ENCODE results near the gene CLSTN1. TPM values are rescaled to one million over a fixed set of nuclear protein-coding genes. Genes with fewer than 3 reads are reported as not detected.

The CLSTN1 gene
- 10 to 100 TPM; 45.8 to 55.4 TPM for polyA plus RNA-seq

DNA sequence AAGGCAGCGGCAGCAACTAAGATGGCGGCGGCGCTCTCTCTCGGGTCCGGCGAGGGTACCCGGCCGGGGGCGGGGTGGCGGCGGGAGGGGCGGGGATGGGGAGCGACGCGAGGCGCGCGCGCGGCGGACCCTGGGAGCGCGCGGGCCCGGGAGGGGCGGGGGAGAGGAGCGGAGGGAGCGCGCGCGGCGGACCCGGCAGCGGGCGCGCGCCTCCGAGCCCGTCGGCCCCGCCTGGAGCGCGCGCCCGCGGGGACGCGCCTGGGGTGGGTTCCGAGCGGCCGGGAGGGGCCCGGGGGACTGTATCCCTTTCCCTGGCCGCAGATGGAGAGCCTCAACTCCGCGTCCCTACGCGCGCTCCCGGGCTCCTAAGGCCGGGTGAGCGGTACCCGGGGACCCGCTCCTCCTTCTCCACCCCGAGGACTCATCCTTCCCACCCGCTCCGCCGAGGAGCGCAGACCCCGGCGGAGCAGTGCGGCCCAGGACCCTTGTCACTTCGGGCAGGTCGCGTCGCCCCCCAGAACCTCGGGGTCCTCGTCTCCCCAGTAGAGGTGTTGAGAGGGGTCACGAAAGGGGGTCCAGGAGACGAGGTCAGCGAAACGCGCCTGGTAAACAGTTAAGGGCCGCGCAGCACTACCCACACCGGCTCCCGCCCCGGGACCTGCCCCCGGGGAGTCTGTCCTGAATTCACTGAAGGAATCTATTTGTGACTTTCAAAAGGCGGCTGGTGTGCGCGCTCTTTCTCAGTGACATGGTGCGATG is at the start of gene CLSTN1:
Gene CLSTN1 (minus strand): TSS at position 23 of the 759 bp plus-strand sequence. CDS start 232 bp downstream, outside the sequence.
- H3K9me3 ChIP-seq (ENCODE audit: control insufficient read depth in 2 of 2, insufficient read depth in 1 of 2, low read depth in 1 of 2, low read length in 1 of 2) = no peaks in the 10 kb centered on the region
- H3K27me3 ChIP-seq (ENCODE audit: control insufficient read depth in 1 of 2, insufficient read depth in 2 of 2, low read length in 2 of 2) = no peaks in the 10 kb centered on the region
- 1 to 2% methylated on average over 49 to 93 of the region's 93 CpGs for WGBS, 2 donors
- H3K36me3 ChIP-seq (ENCODE audit: control insufficient read depth in 2 of 2, insufficient read depth in 2 of 2, low read length in 1 of 2) = no peaks in the 10 kb centered on the region
- H3K4me1 ChIP-seq (ENCODE audit: control insufficient read depth in 2 of 2, insufficient read depth in 2 of 2, low read length in 1 of 2) = peaks cover 2 to 13% of the 10 kb centered on the region in 2 donors
- peak within 1 kb of the TSS; percentile 94 to 95 for H3K27ac ChIP-seq (ENCODE audit: low read depth in 2 of 2, low read length in 1 of 2)
- H3K4me3 ChIP-seq (ENCODE audit: low read depth in 1 of 2, low read length in 2 of 2) = peak within 1 kb of the TSS; percentile 91 to 96

DNA sequence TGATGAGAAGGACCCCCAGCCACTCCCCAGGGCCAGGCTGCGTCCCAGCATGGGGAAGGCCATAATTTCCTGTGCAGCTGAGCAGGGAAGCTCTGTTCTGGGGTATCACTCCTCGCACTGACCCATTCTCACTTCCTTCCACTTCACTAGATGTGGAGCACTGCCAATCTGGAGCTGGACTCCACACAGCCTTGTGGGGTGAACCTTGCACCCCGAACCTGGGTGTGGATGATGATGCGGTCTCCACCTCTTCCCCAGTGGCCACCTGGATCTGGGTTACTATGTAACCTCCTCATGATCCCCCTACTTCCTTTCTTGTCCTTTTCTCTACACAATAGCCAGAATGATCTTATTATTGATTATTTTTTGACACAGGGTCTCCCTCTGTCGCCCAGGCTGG is 49.6 kb upstream of the CLSTN1 start:
- Histone ChIP-seq H3K36me3 (ENCODE audit: control insufficient read depth in 2 of 2, insufficient read depth in 2 of 2, low read length in 1 of 2) (peaks cover 3 to 14% of the 10 kb centered on the region in 2 donors), H3K4me3 (ENCODE audit: low read depth in 1 of 2, low read length in 2 of 2) (no peak overlapping the region), H3K27me3 (ENCODE audit: control insufficient read depth in 1 of 2, insufficient read depth in 2 of 2, low read length in 2 of 2) (no peaks in the 10 kb centered on the region), H3K27ac (ENCODE audit: low read depth in 2 of 2, low read length in 1 of 2) (peak overlapping the region; percentile 48 to 69), H3K4me1 (ENCODE audit: control insufficient read depth in 2 of 2, insufficient read depth in 2 of 2, low read length in 1 of 2) (peaks cover 0 to 20% of the 10 kb centered on the region in 2 donors), H3K9me3 (ENCODE audit: control insufficient read depth in 2 of 2, insufficient read depth in 1 of 2, low read depth in 1 of 2, low read length in 1 of 2) (no peaks in the 10 kb centered on the region)
- WGBS, 2 donors = 89 to 90% methylated on average over 5 of the region's 5 CpGs

DNA sequence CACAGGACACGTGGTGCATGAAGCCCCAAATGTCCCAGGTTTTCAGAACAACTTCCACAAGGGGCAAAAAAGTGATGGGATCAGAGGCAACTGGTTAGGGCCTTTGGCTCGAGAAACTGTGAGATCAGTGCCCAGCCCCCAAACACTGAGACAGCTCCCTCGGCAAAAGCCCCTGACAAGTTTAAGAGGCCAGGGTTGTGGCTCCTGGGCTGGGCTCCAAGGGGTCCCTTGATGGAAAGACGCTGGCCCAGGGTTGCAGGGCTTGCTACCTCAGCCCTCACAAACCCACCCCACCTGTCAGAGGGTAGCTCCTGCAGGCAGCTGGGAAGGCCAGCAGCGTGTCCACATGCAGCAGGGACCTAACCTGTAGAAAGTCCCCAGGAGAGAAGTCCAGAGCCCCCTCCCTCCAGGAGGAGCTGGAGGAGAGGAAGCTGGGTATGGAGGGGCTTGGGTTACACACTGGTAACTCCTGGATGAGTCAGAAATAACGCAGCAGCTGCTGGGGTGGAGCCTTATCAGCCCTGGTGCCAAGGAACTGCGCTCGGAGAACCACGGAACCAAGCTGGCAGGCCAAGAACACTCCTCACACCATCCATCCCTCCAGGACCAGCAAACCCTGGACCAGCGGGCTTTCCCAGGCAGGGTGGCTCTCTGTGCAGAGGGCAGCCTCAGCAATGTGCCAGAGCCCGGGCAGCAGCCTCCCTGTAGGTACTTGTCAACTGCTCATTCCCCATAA is 48.8 kb upstream of the CLSTN1 start:
- WGBS, 2 donors = 57 to 70% methylated on average over 11 of the region's 11 CpGs
- Histone ChIP-seq H3K36me3 (ENCODE audit: control insufficient read depth in 2 of 2, insufficient read depth in 2 of 2, low read length in 1 of 2) (peaks cover 7 to 16% of the 10 kb centered on the region in 2 donors), H3K27ac (ENCODE audit: low read depth in 2 of 2, low read length in 1 of 2) (peak overlapping the region; percentile 48 to 69), H3K9me3 (ENCODE audit: control insufficient read depth in 2 of 2, insufficient read depth in 1 of 2, low read depth in 1 of 2, low read length in 1 of 2) (no peaks in the 10 kb centered on the region), H3K4me3 (ENCODE audit: low read depth in 1 of 2, low read length in 2 of 2) (no peak overlapping the region), H3K27me3 (ENCODE audit: control insufficient read depth in 1 of 2, insufficient read depth in 2 of 2, low read length in 2 of 2) (no peaks in the 10 kb centered on the region), H3K4me1 (ENCODE audit: control insufficient read depth in 2 of 2, insufficient read depth in 2 of 2, low read length in 1 of 2) (peaks cover 0 to 18% of the 10 kb centered on the region in 2 donors)

DNA sequence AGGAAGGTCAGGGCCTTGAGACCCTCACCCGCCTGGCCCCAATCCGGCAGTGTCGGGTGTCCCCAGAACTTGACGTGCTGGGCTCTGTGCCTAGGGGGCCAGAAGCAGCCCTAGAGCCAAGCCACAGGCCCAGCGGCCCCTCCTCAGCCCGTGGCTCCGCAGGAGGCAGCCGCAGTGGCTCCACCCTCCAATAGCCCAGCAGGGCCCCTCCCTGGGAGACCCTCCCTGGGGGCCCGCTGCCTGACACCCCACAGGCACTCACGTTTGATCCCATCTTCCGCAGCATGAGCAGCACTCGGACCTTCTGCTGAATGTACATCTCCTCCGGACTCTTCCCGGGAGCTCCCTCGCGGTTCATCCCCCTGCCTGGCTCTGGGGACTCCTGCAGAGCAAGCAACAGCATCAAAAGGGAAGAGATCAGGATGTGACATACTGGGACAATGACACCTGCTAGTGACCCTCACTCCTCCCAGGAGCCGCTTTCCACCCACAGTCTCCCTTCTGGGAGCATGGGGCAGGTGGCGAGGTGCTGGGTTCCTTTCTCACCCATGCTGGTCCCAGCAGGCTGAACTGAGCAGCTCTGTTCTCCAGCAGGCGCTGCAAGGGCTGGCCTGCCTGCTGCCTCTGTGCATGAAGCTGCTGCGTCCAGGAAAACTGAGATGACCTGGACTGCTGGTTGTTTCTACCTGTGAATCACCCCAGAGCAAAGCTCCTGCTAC is 48.1 kb upstream of the CLSTN1 start:
- Histone ChIP-seq H3K36me3 (ENCODE audit: control insufficient read depth in 2 of 2, insufficient read depth in 2 of 2, low read length in 1 of 2) (peaks cover 7 to 21% of the 10 kb centered on the region in 2 donors), H3K9me3 (ENCODE audit: control insufficient read depth in 2 of 2, insufficient read depth in 1 of 2, low read depth in 1 of 2, low read length in 1 of 2) (no peaks in the 10 kb centered on the region), H3K27me3 (ENCODE audit: control insufficient read depth in 1 of 2, insufficient read depth in 2 of 2, low read length in 2 of 2) (no peaks in the 10 kb centered on the region), H3K4me3 (ENCODE audit: low read depth in 1 of 2, low read length in 2 of 2) (no peak overlapping the region), H3K4me1 (ENCODE audit: control insufficient read depth in 2 of 2, insufficient read depth in 2 of 2, low read length in 1 of 2) (peaks cover 0 to 21% of the 10 kb centered on the region in 2 donors), H3K27ac (ENCODE audit: low read depth in 2 of 2, low read length in 1 of 2) (peak overlapping the region; percentile 44 to 69)
- WGBS, 2 donors = 86 to 89% methylated on average over 20 of the region's 20 CpGs

DNA sequence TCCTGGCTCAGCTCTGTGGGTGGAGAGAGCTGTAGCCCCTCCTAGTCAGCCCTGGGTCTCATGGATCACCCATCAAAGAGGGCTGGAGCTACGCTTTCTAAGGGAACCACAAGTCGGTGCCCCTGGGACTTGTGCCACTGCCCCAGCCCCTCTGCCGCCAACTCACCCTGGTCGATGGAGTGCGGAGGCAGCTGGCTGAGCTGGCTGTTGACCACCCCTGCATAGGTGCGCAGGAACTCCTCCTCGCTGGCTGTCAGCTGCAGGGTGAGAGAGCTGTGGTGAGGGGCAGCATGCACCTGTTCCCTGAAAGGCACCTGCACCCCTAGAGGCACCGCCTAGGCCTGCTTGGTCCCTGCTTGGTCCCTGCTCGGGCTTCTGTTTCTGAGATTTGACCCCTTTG is 47.3 kb upstream of the CLSTN1 start:
- Histone ChIP-seq H3K4me3 (ENCODE audit: low read depth in 1 of 2, low read length in 2 of 2) (no peak overlapping the region), H3K27me3 (ENCODE audit: control insufficient read depth in 1 of 2, insufficient read depth in 2 of 2, low read length in 2 of 2) (no peaks in the 10 kb centered on the region), H3K36me3 (ENCODE audit: control insufficient read depth in 2 of 2, insufficient read depth in 2 of 2, low read length in 1 of 2) (peaks cover 7 to 26% of the 10 kb centered on the region in 2 donors), H3K9me3 (ENCODE audit: control insufficient read depth in 2 of 2, insufficient read depth in 1 of 2, low read depth in 1 of 2, low read length in 1 of 2) (no peaks in the 10 kb centered on the region), H3K27ac (ENCODE audit: low read depth in 2 of 2, low read length in 1 of 2) (peak overlapping the region; percentile 82 to 94), H3K4me1 (ENCODE audit: control insufficient read depth in 2 of 2, insufficient read depth in 2 of 2, low read length in 1 of 2) (peaks cover 0 to 19% of the 10 kb centered on the region in 2 donors)
- WGBS, 2 donors = 93 to 94% methylated on average over 9 of the region's 9 CpGs

DNA sequence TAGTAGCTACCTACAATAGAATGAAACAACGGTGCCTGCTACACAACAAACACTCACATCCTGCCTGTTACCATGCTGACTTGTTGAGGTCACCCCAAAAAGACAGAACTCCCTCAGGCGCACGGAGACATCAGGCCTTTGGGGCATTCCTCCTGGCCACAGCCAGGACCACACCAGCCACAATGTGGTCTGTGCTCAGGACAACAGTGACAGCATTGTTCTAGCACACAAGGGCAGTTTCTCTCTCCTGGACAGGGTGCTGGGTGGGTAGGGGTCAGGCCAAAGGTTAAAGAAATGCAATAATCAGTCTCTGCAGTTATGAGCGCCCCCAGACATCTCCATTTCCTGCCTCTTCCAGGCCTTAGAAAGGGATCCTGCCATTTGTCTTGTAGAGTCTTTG is 46.8 kb upstream of the CLSTN1 start:
- Histone ChIP-seq H3K9me3 (ENCODE audit: control insufficient read depth in 2 of 2, insufficient read depth in 1 of 2, low read depth in 1 of 2, low read length in 1 of 2) (no peaks in the 10 kb centered on the region), H3K4me1 (ENCODE audit: control insufficient read depth in 2 of 2, insufficient read depth in 2 of 2, low read length in 1 of 2) (peaks cover 0 to 19% of the 10 kb centered on the region in 2 donors), H3K4me3 (ENCODE audit: low read depth in 1 of 2, low read length in 2 of 2) (no peak overlapping the region), H3K27me3 (ENCODE audit: control insufficient read depth in 1 of 2, insufficient read depth in 2 of 2, low read length in 2 of 2) (no peaks in the 10 kb centered on the region), H3K27ac (ENCODE audit: low read depth in 2 of 2, low read length in 1 of 2) (peak overlapping the region; percentile 82 to 94), H3K36me3 (ENCODE audit: control insufficient read depth in 2 of 2, insufficient read depth in 2 of 2, low read length in 1 of 2) (peaks cover 7 to 30% of the 10 kb centered on the region in 2 donors)
- 78 to 81% methylated on average over 4 of the region's 4 CpGs for WGBS, 2 donors

DNA sequence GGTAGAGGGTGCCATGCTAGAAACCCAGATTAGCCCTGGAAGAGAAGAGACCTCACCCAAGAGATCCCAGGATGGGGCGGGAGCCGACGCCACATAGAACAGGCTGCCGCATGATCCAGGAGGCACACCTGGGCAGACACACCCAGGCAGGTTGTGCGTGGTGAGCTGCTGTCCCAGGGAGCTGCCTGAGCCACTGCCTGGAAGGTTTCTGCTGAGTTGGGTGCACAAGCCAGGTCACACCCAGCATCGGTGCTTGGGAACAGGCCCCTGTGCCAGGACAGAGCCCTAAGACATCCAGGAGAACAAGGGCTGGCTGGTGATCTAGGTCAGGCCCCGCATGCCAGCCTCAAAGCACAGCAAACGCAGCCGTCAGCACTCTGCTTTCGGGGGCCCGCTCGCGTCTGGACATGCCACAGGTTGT is 46.1 kb upstream of the CLSTN1 start:
- H3K4me3 ChIP-seq (ENCODE audit: low read depth in 1 of 2, low read length in 2 of 2) = no peak overlapping the region
- H3K4me1 ChIP-seq (ENCODE audit: control insufficient read depth in 2 of 2, insufficient read depth in 2 of 2, low read length in 1 of 2) = peaks cover 0 to 19% of the 10 kb centered on the region in 2 donors
- H3K36me3 ChIP-seq (ENCODE audit: control insufficient read depth in 2 of 2, insufficient read depth in 2 of 2, low read length in 1 of 2) = peaks cover 7 to 30% of the 10 kb centered on the region in 2 donors
- no peaks in the 10 kb centered on the region for H3K9me3 ChIP-seq (ENCODE audit: control insufficient read depth in 2 of 2, insufficient read depth in 1 of 2, low read depth in 1 of 2, low read length in 1 of 2)
- 53 to 61% methylated on average over 13 of the region's 13 CpGs for WGBS, 2 donors
- H3K27me3 ChIP-seq (ENCODE audit: control insufficient read depth in 1 of 2, insufficient read depth in 2 of 2, low read length in 2 of 2) = no peaks in the 10 kb centered on the region
- peak overlapping the region; percentile 82 to 94 for H3K27ac ChIP-seq (ENCODE audit: low read depth in 2 of 2, low read length in 1 of 2)

DNA sequence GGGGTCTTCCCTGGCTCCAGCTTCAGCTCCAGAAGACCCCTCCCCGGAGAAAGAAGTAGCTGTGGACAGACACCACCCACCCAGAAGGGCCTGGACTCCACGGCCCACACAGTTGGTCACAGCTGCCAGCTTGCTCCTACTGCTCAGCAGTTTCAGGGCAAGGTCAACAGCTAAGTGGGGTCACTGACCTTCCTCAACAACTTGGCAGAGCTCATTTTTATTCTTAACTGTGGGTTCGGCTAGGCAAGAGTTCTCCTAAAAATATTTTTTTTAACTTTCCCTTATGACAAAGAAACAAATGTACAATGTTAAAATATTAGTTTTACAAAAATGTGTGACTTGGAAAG is 44.5 kb upstream of the CLSTN1 start:
- Histone ChIP-seq H3K4me3 (ENCODE audit: low read depth in 1 of 2, low read length in 2 of 2) (no peak overlapping the region), H3K4me1 (ENCODE audit: control insufficient read depth in 2 of 2, insufficient read depth in 2 of 2, low read length in 1 of 2) (peaks cover 0 to 13% of the 10 kb centered on the region in 2 donors), H3K27ac (ENCODE audit: low read depth in 2 of 2, low read length in 1 of 2) (peak overlapping the region in 1 of 2 donors; percentile 36), H3K9me3 (ENCODE audit: control insufficient read depth in 2 of 2, insufficient read depth in 1 of 2, low read depth in 1 of 2, low read length in 1 of 2) (no peaks in the 10 kb centered on the region), H3K27me3 (ENCODE audit: control insufficient read depth in 1 of 2, insufficient read depth in 2 of 2, low read length in 2 of 2) (no peaks in the 10 kb centered on the region), H3K36me3 (ENCODE audit: control insufficient read depth in 2 of 2, insufficient read depth in 2 of 2, low read length in 1 of 2) (peaks cover 11 to 35% of the 10 kb centered on the region in 2 donors)
- WGBS, 2 donors = 67% methylated on average over 3 of the region's 3 CpGs
